Measurements from ENCODE around the gene SNED1. TPM values are rescaled to one million over a fixed set of nuclear protein-coding genes. Genes with fewer than 3 reads are reported as not detected.

SNED1 gene
- polyA plus RNA-seq, 1 donor from 2014 or later, result 0.32 TPM

DNA sequence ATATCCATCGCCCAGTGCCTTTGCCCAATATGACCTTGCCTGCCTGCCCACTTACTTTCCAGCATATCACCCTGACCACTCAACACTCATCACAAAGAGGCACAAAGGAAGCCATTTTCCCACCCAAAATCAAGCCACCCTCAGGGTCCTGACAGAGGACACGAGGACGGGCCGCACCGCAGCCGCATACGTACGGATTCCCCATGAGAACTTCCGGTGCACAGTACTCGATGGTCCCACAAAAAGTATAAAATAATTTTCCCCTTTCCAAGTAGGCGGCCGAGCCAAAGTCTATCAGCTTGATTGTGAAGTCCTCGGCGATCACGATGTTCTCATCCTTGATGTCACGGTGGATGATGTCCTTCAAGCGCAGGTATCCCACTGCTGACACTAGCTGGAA lies 113.6 kb downstream of the SNED1 start:
- no peak overlapping the region for H3K27ac ChIP-seq (ENCODE audit: low read length)
- H3K9me3 ChIP-seq (ENCODE audit: low read length), result no peaks in the 10 kb centered on the region
- no peak overlapping the region for H3K4me2 ChIP-seq (ENCODE audit: low read length)
- H3F3A ChIP-seq (ENCODE audit: insufficient read depth, low read length, poor library complexity, severe bottlenecking), result no peaks in the 10 kb centered on the region
- no peak overlapping the region for H2AFZ ChIP-seq (ENCODE audit: low read depth, low read length)
- no peak overlapping the region for H3K9ac ChIP-seq (ENCODE audit: low read length)
- H3K4me3 ChIP-seq (ENCODE audit: low read length), result no peak overlapping the region
- H3K9me2 ChIP-seq (ENCODE audit: insufficient read depth, low read length), result no peaks in the 10 kb centered on the region
- no peaks in the 10 kb centered on the region for H3K27me3 ChIP-seq (ENCODE audit: insufficient read depth, low read depth, low read length)
- TF ChIP-seq RAD21 (conservative IDR thresholded peaks at IDR 0.05) (no peak), POLR2AphosphoS5 (IDR thresholded peaks at IDR 0.05) (no peak), EZH2 (IDR thresholded peaks at IDR 0.05; ENCODE audit: borderline replicate concordance, insufficient read depth, low read length, poor library complexity, severe bottlenecking) (no peak), MXI1 (conservative IDR thresholded peaks at IDR 0.05; ENCODE audit: poor library complexity, severe bottlenecking) (no peak), SMC3 (conservative IDR thresholded peaks at IDR 0.05; ENCODE audit: poor library complexity) (no peak), TAF1 (IDR thresholded peaks at IDR 0.05; ENCODE audit: low read depth) (no peak), EP300 (conservative IDR thresholded peaks at IDR 0.05; ENCODE audit: poor library complexity, severe bottlenecking) (no peak)
- TF ChIP-seq, protein P1, sequence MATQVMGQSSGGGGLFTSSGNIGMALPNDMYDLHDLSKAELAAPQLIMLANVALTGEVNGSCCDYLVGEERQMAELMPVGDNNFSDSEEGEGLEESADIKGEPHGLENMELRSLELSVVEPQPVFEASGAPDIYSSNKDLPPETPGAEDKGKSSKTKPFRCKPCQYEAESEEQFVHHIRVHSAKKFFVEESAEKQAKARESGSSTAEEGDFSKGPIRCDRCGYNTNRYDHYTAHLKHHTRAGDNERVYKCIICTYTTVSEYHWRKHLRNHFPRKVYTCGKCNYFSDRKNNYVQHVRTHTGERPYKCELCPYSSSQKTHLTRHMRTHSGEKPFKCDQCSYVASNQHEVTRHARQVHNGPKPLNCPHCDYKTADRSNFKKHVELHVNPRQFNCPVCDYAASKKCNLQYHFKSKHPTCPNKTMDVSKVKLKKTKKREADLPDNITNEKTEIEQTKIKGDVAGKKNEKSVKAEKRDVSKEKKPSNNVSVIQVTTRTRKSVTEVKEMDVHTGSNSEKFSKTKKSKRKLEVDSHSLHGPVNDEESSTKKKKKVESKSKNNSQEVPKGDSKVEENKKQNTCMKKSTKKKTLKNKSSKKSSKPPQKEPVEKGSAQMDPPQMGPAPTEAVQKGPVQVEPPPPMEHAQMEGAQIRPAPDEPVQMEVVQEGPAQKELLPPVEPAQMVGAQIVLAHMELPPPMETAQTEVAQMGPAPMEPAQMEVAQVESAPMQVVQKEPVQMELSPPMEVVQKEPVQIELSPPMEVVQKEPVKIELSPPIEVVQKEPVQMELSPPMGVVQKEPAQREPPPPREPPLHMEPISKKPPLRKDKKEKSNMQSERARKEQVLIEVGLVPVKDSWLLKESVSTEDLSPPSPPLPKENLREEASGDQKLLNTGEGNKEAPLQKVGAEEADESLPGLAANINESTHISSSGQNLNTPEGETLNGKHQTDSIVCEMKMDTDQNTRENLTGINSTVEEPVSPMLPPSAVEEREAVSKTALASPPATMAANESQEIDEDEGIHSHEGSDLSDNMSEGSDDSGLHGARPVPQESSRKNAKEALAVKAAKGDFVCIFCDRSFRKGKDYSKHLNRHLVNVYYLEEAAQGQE (IDR thresholded peaks at IDR 0.05; ENCODE audit: borderline replicate concordance), result no peak
- TF ChIP-seq, protein P2, sequence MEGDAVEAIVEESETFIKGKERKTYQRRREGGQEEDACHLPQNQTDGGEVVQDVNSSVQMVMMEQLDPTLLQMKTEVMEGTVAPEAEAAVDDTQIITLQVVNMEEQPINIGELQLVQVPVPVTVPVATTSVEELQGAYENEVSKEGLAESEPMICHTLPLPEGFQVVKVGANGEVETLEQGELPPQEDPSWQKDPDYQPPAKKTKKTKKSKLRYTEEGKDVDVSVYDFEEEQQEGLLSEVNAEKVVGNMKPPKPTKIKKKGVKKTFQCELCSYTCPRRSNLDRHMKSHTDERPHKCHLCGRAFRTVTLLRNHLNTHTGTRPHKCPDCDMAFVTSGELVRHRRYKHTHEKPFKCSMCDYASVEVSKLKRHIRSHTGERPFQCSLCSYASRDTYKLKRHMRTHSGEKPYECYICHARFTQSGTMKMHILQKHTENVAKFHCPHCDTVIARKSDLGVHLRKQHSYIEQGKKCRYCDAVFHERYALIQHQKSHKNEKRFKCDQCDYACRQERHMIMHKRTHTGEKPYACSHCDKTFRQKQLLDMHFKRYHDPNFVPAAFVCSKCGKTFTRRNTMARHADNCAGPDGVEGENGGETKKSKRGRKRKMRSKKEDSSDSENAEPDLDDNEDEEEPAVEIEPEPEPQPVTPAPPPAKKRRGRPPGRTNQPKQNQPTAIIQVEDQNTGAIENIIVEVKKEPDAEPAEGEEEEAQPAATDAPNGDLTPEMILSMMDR (IDR thresholded peaks at IDR 0.05; ENCODE audit: poor library complexity, severe bottlenecking), result no peak
- no peaks in the 10 kb centered on the region for H3K79me2 ChIP-seq (replicated peaks; ENCODE audit: insufficient read depth, low read length)
- no peaks in the 10 kb centered on the region for H4K20me1 ChIP-seq (ENCODE audit: insufficient read depth)
- H3K36me3 ChIP-seq (ENCODE audit: insufficient read depth, low read length), result no peaks in the 10 kb centered on the region

DNA sequence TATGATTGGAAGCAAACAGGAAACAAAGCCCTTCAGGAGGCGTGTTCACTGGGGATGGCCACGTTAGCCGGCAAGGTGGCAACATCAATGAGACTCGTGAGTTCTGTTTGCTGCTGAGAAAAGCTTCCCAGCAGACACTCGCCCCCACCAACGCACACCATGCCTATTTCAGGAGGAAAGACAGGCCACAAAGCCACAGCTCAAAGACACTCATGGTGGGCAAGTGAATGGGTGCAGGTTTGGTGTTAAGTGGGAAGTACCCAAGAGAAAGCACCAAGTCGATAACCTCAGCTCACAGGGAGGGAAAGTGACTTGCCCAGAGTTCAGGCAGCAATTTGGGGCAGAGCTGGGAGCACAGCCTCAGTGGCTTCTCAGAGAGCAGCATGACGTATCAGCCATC lies 114.2 kb downstream of the SNED1 start:
- no peaks in the 10 kb centered on the region for H3K36me3 ChIP-seq (ENCODE audit: insufficient read depth, low read length)
- H2AFZ ChIP-seq (ENCODE audit: low read depth, low read length), result no peak overlapping the region
- no peaks in the 10 kb centered on the region for H4K20me1 ChIP-seq (ENCODE audit: insufficient read depth)
- no peak overlapping the region for H3K9ac ChIP-seq (ENCODE audit: low read length)
- H3K4me3 ChIP-seq (ENCODE audit: low read length), result no peak overlapping the region
- H3K79me2 ChIP-seq (replicated peaks; ENCODE audit: insufficient read depth, low read length), result no peaks in the 10 kb centered on the region
- H3K27ac ChIP-seq (ENCODE audit: low read length), result no peak overlapping the region
- TF ChIP-seq MXI1 (conservative IDR thresholded peaks at IDR 0.05; ENCODE audit: poor library complexity, severe bottlenecking) (no peak), SMC3 (conservative IDR thresholded peaks at IDR 0.05; ENCODE audit: poor library complexity) (no peak), EZH2 (IDR thresholded peaks at IDR 0.05; ENCODE audit: borderline replicate concordance, insufficient read depth, low read length, poor library complexity, severe bottlenecking) (no peak), POLR2AphosphoS5 (IDR thresholded peaks at IDR 0.05) (no peak), EP300 (conservative IDR thresholded peaks at IDR 0.05; ENCODE audit: poor library complexity, severe bottlenecking) (no peak)
- TF ChIP-seq, protein P1 (IDR thresholded peaks at IDR 0.05; ENCODE audit: borderline replicate concordance), result no peak
- H3K27me3 ChIP-seq (ENCODE audit: insufficient read depth, low read depth, low read length), result no peaks in the 10 kb centered on the region
- no peak overlapping the region for H3K4me2 ChIP-seq (ENCODE audit: low read length)
- H3F3A ChIP-seq (ENCODE audit: insufficient read depth, low read length, poor library complexity, severe bottlenecking), result no peaks in the 10 kb centered on the region
- no peaks in the 10 kb centered on the region for H3K9me2 ChIP-seq (ENCODE audit: insufficient read depth, low read length)
- no peaks in the 10 kb centered on the region for H3K9me3 ChIP-seq (ENCODE audit: low read length)

Measured in neural cell (in vitro differentiated cells).